Astrocyte of the cerebellum (primary cell): Measurements from ENCODE around the gene CCND1.

Experiments
- DNase-seq: peaks from one replicate; pipeline ENCODE4 v3.0.0-alpha.2; 2011; ENCODE audit warnings: low read depth
- H3K4me3 ChIP-seq: 2 replicates; pipeline ENCODE4 v1.5.1; 2011; ENCODE audit warnings: mild to moderate bottlenecking, low read depth, low read length, moderate library complexity
- in situ Hi-C: cut with HindIII; loops from 2 replicates; pipeline ENCODE4 v1.10.0; 2017; ENCODE audit warnings: low sequenced_read_pairs
- TF ChIP-seq, protein P1 (sequence below): IDR thresholded peaks from 2 replicates; pipeline ENCODE4 v1.5.1; 2012; ENCODE audit warnings: low read length, low read depth, moderate library complexity, mild to moderate bottlenecking; ENCODE audit errors: missing control alignments

The CCND1 gene

GRCh38 chr11:69665669-69666068 lies 24.7 kb downstream of the CCND1 start:
- in situ Hi-C loops, result no loop called here
- TF ChIP-seq, protein P1, sequence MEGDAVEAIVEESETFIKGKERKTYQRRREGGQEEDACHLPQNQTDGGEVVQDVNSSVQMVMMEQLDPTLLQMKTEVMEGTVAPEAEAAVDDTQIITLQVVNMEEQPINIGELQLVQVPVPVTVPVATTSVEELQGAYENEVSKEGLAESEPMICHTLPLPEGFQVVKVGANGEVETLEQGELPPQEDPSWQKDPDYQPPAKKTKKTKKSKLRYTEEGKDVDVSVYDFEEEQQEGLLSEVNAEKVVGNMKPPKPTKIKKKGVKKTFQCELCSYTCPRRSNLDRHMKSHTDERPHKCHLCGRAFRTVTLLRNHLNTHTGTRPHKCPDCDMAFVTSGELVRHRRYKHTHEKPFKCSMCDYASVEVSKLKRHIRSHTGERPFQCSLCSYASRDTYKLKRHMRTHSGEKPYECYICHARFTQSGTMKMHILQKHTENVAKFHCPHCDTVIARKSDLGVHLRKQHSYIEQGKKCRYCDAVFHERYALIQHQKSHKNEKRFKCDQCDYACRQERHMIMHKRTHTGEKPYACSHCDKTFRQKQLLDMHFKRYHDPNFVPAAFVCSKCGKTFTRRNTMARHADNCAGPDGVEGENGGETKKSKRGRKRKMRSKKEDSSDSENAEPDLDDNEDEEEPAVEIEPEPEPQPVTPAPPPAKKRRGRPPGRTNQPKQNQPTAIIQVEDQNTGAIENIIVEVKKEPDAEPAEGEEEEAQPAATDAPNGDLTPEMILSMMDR, result no peak
- no peak for DNase-seq

DNA sequence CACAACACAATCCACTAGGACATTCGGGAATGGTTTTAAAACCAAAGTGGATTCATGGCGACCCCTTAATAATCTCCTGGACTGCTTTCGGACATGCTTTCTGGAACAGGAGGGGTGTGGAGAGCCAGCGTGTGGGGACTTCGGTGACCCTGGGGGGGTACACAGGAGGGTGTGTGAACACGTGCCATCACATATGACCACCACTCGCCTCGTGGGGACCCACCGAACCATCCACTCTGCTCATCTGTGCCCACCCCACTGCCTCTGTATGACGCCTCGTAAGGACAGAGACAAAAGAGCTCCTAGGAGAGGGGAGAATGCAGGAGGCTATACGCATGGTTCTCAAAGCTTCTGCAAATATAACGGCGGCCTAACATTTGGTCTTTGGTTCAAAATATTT lies 25.3 kb downstream of the CCND1 start:
- DNase-seq, result no peak
- no peak overlapping the region for H3K4me3 ChIP-seq
- in situ Hi-C loops, result no loop called here
- TF ChIP-seq, protein P1, result no peak

More at GRCh38 chr11:69665669-69666068, 24.7 kb downstream of the CCND1 start:
- no peak overlapping the region for H3K4me3 ChIP-seq

DNA sequence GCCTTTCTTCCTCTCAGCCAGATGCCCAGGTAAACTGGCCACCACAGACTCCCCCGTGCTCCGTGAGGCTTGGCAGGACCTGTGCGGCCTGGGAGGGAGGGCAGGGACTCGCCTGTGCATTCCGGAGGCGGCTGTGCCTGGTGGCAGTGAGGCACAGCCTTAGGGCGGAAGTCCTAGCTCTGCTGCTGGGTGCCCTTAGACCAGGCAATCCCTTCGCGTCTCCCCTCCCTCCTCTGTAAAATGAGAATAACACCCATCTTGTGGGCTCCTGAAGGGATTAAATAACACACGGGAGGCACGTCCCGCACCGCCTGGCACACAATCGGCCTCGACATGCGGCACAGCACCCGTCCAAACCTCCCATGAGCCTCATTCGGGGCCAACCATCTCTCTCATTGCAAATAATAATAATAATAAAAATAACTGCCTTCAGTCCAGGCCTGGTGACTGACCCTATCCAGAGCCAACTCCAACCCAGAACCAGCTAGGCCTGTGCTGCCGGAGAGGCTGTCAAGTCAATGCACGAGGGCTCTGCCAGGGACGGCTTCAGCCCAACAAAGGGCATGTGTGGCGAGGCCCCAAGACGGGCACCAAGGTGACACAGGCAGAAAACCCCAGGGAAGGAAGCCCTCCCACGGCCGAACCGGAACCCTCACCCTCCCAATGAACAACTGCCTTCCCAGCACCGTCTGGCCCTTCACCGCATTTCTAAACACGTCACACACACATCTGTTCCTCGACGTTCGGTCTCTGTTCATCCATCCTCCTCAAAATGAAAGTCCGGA lies 26.0 kb downstream of the CCND1 start:
- no peak for DNase-seq
- in situ Hi-C loops, result no loop called here
- TF ChIP-seq, protein P1, result no peak
- no peak overlapping the region for H3K4me3 ChIP-seq

DNA sequence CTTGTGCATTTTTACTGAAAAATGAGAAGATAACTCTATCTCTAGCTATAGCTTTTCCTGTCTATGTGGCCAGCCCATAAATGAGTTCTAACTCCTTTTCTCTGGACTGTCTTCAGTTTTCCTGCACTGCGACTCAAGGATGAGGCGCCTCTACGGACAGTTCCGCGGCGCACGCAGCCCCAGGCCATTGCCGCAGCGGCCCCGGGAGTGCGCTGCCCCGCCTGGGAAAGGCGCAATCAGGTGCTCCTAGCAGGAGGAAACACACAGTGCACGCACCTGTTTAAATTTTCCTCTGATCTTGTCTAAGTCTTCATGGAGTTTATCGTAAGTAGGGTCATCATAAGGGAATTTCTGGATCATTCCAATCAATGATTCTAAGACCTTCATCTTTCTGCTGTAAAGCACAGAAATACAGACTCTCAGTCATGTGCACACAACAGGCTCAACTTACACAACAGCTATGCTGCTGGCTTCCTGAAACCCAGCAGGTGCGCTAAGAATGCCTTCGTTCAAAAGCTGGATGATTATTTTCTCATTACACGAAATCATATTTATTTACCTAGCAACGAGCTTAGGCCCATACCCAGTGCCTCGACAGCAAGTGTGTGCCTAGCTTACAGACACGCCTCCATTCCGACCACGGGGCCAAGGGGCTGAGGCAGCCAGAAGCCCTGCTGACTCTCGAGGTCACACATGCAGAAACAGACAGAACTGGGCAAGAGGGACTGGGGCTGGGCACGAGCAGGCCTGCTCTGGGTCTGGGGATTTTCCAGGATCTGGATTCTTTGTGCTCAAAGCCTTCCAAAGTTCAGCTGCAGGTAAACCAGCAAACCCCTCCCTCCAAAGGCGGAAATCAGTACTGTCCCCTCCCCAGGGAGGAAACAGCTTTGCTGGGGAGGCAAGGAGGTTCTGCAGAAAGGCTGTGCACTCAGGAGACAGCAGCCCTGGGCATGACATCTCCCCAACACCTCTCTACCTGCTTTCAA lies 27.0 kb downstream of the CCND1 start:
- DNase-seq, result no peak
- TF ChIP-seq, protein P1, result no peak
- no peak overlapping the region for H3K4me3 ChIP-seq
- in situ Hi-C loops, result no loop called here

DNA sequence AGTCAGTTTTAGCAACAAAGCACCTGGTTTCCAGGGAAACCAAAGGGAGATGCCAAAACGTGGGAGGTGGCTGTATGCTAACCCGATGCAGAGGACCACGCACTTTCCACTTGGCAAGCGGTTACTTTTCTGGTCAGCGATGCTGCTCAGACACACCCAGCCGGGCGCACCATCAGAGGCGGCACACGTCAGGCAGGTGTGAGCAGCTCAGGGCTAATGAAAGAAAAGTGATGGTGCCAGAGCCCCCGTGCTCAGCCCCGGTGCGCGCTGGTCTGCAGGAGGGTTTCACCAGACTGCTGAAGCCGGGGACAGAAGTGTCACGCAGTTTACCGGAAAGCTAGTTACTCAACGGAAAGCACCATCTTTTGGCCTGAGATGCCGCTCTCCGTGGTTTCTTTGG lies 28.5 kb downstream of the CCND1 start:
- in situ Hi-C loops, result no loop called here
- DNase-seq, result no peak
- no peak overlapping the region for H3K4me3 ChIP-seq
- TF ChIP-seq, protein P1, result no peak

GRCh38 chr11:69670158-69670845 lies 29.3 kb downstream of the CCND1 start:
- H3K4me3 ChIP-seq, result no peak overlapping the region
- in situ Hi-C loops, result no loop called here
- TF ChIP-seq, protein P1, result peak; percentile 97
- DNase-seq, result peak; percentile 78
